GM23338 (cell line): ENCODE measurements around the gene TENM4. TPM values are rescaled to one million over a fixed set of nuclear protein-coding genes. Genes with fewer than 3 reads are reported as not detected.
"Not testable (repeated sequence)": the region's sequence is repeated elsewhere in the genome, so short reads cannot be mapped to it uniquely, and the experiment has no call there.

Source experiments
- ATAC-seq: fragments of 200-7000 bp; cut with Tn5 transposase; 3 replicates; pipeline ENCODE4 v1.9.1; 2020
- DNase-seq: peaks from one replicate; pipeline ENCODE4 v3.0.0-alpha.2; 2015; ENCODE audit warnings: low spot score
- H2AFZ ChIP-seq: fragments of 200-600 bp; sonication (generic); 2 replicates; pipeline ENCODE4 v1.8.0; 2016; ENCODE audit warnings: antibody characterized with exemption, mild to moderate bottlenecking, moderate library complexity
- H3F3A ChIP-seq: fragments of 200-600 bp; sonication (generic); replicated peaks from 2 replicates; pipeline ENCODE4 v1.8.0; 2017; ENCODE audit warnings: antibody characterized with exemption, mixed run types, low read depth
- H3K27ac ChIP-seq: fragments of 200-600 bp; sonication (generic); 2 replicates; pipeline ENCODE4 v1.6.1; 2016; ENCODE audit warnings: low read depth
- H3K27me3 ChIP-seq: fragments of 200-600 bp; sonication (generic); 2 replicates; pipeline ENCODE4 v1.8.0; 2016; ENCODE audit warnings: mild to moderate bottlenecking, mixed run types, moderate library complexity; ENCODE audit not compliant: insufficient read depth
- H3K36me3 ChIP-seq: fragments of 200-600 bp; sonication (generic); 2 replicates; pipeline ENCODE4 v1.8.0; 2016; ENCODE audit warnings: mild to moderate bottlenecking; ENCODE audit not compliant: insufficient read depth
- H3K4me1 ChIP-seq: fragments of 200-600 bp; sonication (generic); 2 replicates; pipeline ENCODE4 v1.8.0; 2016; ENCODE audit warnings: mild to moderate bottlenecking, moderate library complexity; ENCODE audit not compliant: insufficient read depth
- H3K4me2 ChIP-seq: fragments of 200-600 bp; sonication (generic); 2 replicates; pipeline ENCODE4 v1.7.1; 2017; ENCODE audit warnings: mixed run types
- H3K4me3 ChIP-seq: fragments of 200-600 bp; sonication (generic); 2 replicates; pipeline ENCODE4 v1.6.1; 2016; ENCODE audit warnings: mixed run types
- H3K79me2 ChIP-seq: fragments of 200-600 bp; sonication (generic); replicated peaks from 2 replicates; pipeline ENCODE4 v1.8.0; 2017; ENCODE audit warnings: mild to moderate bottlenecking; ENCODE audit not compliant: insufficient read depth
- H3K9me2 ChIP-seq: fragments of 200-600 bp; sonication (generic); 2 replicates; pipeline ENCODE4 v1.8.0; 2017; ENCODE audit not compliant: insufficient read depth
- H4K20me1 ChIP-seq: fragments of 200-600 bp; sonication (generic); replicated peaks from 2 replicates; pipeline ENCODE4 v1.8.0; 2017; ENCODE audit warnings: mild to moderate bottlenecking; ENCODE audit not compliant: insufficient read depth
- H3K27ac Mint-ChIP-seq: 2 replicates; pipeline ENCODE4 v1.8.0; 2020; ENCODE audit warnings: inconsistent platforms, mild to moderate bottlenecking, moderate library complexity, mixed read lengths
- H3K27me3 Mint-ChIP-seq: 3 replicates; pipeline ENCODE4 v1.8.0; 2022; ENCODE audit warnings: low read depth, mild to moderate bottlenecking, moderate library complexity, mixed read lengths, inconsistent platforms; ENCODE audit not compliant: insufficient read depth, poor library complexity
- H3K36me3 Mint-ChIP-seq: 3 replicates; pipeline ENCODE4 v1.8.0; 2021; ENCODE audit warnings: low read depth, mild to moderate bottlenecking, inconsistent platforms, moderate library complexity, mixed read lengths
- H3K4me1 Mint-ChIP-seq: 3 replicates; pipeline ENCODE4 v1.8.0; 2020; ENCODE audit warnings: mild to moderate bottlenecking, inconsistent platforms, mixed read lengths
- H3K4me3 Mint-ChIP-seq: 3 replicates; pipeline ENCODE4 v1.8.0; 2021; ENCODE audit warnings: moderate library complexity, mild to moderate bottlenecking, inconsistent platforms, mixed read lengths
- H3K9me3 Mint-ChIP-seq: 3 replicates; pipeline ENCODE4 v1.8.0; 2020; ENCODE audit warnings: moderate library complexity, mild to moderate bottlenecking, inconsistent platforms, mixed read lengths
- CREB1 ChIP-seq: fragments of 250-450 bp; sonication (Bioruptor Pico); IDR thresholded peaks from 2 replicates; pipeline ENCODE4 v1.5.0; 2020; ENCODE audit warnings: low read depth, mild to moderate bottlenecking, moderate library complexity
- CTCF ChIP-seq, 2 experiments: fragments of 200-600 bp in 1 of 2; sonication (generic) in 1 of 2; conservative IDR thresholded peaks; 2 replicates each; pipeline versions ENCODE4 v1.5.1 to v1.6.1; 2016 to 2017; ENCODE audit warnings: antibody characterized with exemption in 2 of 2, low read depth in 2 of 2, mild to moderate bottlenecking in 2 of 2, moderate library complexity in 1 of 2
- EZH2phosphoT487 ChIP-seq: fragments of 200-600 bp; sonication (generic); IDR thresholded peaks from one replicate; pipeline ENCODE4 v1.8.1; 2018; ENCODE audit warnings: antibody characterized with exemption; ENCODE audit not compliant: unreplicated experiment
- NANOG ChIP-seq: IDR thresholded peaks from 2 replicates; pipeline ENCODE4 v1.6.1; 2016; ENCODE audit warnings: antibody characterized with exemption, borderline replicate concordance
- STAT1 ChIP-seq: IDR thresholded peaks from one replicate; pipeline ENCODE4 v1.6.1; 2016; ENCODE audit warnings: antibody characterized with exemption; ENCODE audit not compliant: unreplicated experiment
- ZNF114 ChIP-seq: fragments of 250-450 bp; sonication (Bioruptor Pico); IDR thresholded peaks from 2 replicates; pipeline ENCODE4 v1.5.0; 2020; ENCODE audit warnings: mild to moderate bottlenecking, moderate library complexity
- polyA plus RNA-seq: library from polyadenylated mRNA; unstranded; fragments of >200 nt; fragmentation: Nextera tagmentation; extraction: Ambion mirVana; gene quantifications from 2 replicates; pipeline ENCODE4 v1.2.1, GENCODE V29; 2016
- total RNA-seq: library from RNA; depleted of rRNA; stranded (reverse); fragments of >200 nt; shearing (Covaris generic); gene quantifications from 2 replicates; pipeline ENCODE4 v1.2.3, GENCODE V29; 2014

The TENM4 gene
- total and polyA plus RNA-seq, 2 experiments from 2014 or later: 7.3 TPM

DNA sequence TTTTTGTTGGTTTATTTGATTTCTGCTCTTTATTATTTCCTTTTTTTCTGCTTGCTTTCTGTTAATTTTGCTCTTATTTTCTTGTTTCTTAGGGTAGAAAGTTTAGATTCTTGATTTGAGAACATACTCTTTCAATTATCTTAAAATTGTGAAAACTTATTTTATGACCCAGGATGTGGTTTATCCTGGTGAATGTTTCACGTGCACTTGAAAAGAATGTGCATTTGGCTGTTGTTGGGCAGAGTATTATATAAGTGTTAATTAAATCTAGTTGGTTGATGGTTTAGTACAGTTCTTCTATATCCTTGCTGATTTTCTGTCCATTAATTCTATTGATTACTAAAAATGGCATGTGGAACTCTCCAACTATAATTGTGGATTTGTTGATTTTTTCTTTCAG is 799.3 kb downstream of the TENM4 start (continued):
- no peak for TF ChIP-seq NANOG

DNA sequence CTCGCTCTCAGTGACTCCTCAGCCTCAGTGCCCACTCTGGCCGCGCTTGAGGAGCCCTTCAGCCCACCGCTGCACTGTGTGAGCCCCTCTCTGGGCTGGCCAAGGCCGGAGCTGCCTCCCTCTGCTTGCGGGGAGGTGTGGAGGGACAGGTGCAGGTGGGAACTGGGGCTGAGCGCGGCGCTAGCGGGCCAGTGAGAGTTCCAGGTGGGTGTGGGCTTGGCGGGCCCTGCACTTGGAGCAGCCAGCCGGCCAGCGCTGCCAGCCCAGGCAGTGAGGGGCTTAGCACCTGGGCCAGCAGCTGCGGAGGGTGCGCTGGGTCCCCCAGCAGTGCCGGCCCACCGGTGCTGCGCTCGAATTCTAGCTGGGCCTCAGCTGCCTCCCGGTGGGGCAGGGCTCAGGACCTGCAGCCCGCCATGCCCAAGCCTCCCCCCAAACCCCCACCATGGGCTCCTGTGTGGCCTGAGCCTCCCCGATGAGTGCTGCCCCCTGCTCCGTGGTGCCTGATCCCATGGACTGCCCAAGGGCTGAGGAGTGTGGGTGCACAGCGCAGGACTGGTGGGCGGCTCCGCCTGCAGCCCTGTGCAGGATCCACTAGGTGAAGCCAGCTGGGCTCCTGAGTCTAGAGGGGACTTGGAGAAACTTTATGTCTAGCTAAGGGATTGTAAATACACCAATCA is 802.0 kb downstream of the TENM4 start:
- Histone ChIP-seq H3K27me3 (no peaks in the 10 kb centered on the region), H3K79me2 (no peaks in the 10 kb centered on the region), H3K4me2 (no peak overlapping the region), H3K36me3 (no peaks in the 10 kb centered on the region), H3K4me1 (no peaks in the 10 kb centered on the region), H3K4me3 (no peak overlapping the region), H3K27ac (no peak overlapping the region), H4K20me1 (no peaks in the 10 kb centered on the region), H2AFZ (no peak overlapping the region), H3K9me2 (no peaks in the 10 kb centered on the region), H3F3A (no peaks in the 10 kb centered on the region)
- H3K27me3 Mint-ChIP-seq: peaks cover 5% of the 10 kb centered on the region
- no peak overlapping the region for H3K4me3 Mint-ChIP-seq
- H3K4me1 Mint-ChIP-seq: no peaks in the 10 kb centered on the region
- H3K36me3 Mint-ChIP-seq: peaks cover 6% of the 10 kb centered on the region; the same call in 2 of the 3 replicates
- DNase-seq (no peak), ATAC-seq (no peak)
- peaks cover 25% of the 10 kb centered on the region for H3K9me3 Mint-ChIP-seq
- no peak for TF ChIP-seq ZNF114 (CRISPR knock-in tag)
- TF ChIP-seq CTCF (conservative IDR thresholded peaks at IDR 0.05; ENCODE audit: low read depth in 2 of 2): no peak
- no peak for TF ChIP-seq STAT1
- no peak for TF ChIP-seq CREB1 (CRISPR knock-in tag)
- no peak for TF ChIP-seq EZH2phosphoT487
- H3K27ac Mint-ChIP-seq: no peak overlapping the region

DNA sequence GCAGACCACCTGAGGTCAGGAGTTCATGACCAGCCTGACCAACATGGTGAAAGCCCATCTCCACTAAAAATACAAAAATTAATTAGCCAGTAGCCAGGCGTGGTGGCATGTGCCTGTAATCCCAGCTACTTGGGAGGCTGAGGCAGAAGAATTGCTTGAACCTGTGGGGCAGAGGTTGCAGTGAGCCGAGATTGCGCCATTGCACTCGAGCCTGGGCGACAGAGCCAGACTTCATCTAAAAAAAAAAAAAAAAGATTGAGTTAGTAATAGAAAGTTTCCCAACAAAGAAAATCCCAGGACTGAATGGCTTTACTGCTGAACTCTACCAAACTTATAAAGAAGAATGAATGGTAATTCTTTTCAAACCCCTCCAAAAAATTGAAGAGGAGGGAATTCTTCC is 803.3 kb downstream of the TENM4 start:
- peaks cover 28% of the 10 kb centered on the region for H3K9me3 Mint-ChIP-seq
- H3K79me2 ChIP-seq, H3K27ac Mint-ChIP-seq, H3K9me2 ChIP-seq, H3K4me2 ChIP-seq, H3F3A ChIP-seq, DNase-seq, H3K4me1 Mint-ChIP-seq, H3K27ac ChIP-seq, H3K27me3 Mint-ChIP-seq, H3K36me3 Mint-ChIP-seq, H3K4me1 ChIP-seq, H3K4me3 ChIP-seq, H2AFZ ChIP-seq, H3K36me3 ChIP-seq, H4K20me1 ChIP-seq, H3K27me3 ChIP-seq, H3K4me3 Mint-ChIP-seq, ATAC-seq: not testable (repeated sequence)
